GM10847 (cell line): ENCODE measurements around the gene SLC37A1.

Experiments
- POLR2A ChIP-seq: IDR thresholded peaks from 2 replicates; pipeline ENCODE4 v1.6.1; 2011; ENCODE audit not compliant: insufficient read length; ENCODE audit errors: extremely low read depth

Gene SLC37A1

GRCh38 chr21:42541618-42542017 is 28.0 kb downstream of the SLC37A1 start:
- no peak for TF ChIP-seq POLR2A

GRCh38 chr21:42542196-42542595 is 28.5 kb downstream of the SLC37A1 start:
- no peak for TF ChIP-seq POLR2A

DNA sequence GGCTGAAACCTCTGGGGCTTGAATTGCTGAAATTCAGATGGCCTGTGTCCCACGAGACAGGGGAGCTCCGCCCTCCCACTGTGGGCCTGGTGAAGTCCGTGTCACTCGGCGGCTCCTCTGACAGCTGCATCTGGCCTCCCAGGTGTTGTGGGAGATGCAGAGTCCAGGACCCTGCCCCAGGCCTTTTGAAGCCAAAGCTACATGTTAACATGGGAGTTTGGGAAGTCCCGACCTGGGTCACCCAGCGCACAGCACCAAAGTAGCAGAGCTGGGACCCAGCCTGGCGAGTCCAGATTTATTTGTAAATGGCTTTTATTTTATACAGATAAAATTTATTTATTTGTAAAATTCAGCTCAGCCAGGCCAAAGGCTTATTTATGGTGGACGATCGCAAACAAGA is 28.9 kb downstream of the SLC37A1 start:
- no peak for TF ChIP-seq POLR2A

DNA sequence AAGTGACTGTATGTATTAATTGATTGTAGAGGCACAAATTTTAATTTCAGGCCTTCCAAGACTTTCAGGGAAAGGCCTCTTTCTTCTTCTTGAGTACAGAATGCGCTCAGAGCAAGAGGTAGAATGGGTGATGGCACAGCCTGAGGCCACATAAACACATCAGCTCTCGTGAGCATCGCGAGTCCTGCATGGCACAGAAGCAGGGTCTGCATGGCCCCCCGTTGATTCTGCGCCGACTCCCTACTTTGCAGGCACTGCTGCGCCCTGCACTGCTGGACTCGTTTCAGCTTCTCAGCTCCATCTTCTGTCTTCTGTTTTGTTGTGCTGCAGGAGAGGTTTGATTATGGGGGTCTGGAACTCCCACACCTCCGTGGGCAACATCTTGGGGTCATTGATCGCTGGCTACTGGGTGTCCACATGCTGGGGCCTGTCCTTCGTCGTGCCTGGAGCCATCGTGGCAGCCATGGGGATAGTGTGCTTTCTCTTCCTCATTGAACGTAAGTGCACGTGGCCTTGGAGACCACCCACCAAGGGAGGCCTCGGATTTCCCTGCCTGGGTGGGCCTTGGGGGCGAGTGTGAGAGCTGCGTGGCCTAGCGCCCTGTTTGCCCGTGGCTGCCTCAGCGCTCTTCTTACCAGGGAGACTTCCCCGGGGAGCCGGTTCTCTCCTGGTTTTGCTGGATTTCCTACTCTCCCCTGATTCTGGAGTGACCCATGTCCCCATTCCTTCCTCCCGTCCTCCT is 29.6 kb downstream of the SLC37A1 start:
- no peak for TF ChIP-seq POLR2A

GRCh38 chr21:42544544-42544943 is 30.9 kb downstream of the SLC37A1 start:
- TF ChIP-seq POLR2A = no peak

- no peak for TF ChIP-seq POLR2A
Measured at GRCh38 chr21:42545317-42545716, 31.7 kb downstream of the SLC37A1 start.

- no peak for TF ChIP-seq POLR2A
Measured at GRCh38 chr21:42545745-42546144, 32.1 kb downstream of the SLC37A1 start.

DNA sequence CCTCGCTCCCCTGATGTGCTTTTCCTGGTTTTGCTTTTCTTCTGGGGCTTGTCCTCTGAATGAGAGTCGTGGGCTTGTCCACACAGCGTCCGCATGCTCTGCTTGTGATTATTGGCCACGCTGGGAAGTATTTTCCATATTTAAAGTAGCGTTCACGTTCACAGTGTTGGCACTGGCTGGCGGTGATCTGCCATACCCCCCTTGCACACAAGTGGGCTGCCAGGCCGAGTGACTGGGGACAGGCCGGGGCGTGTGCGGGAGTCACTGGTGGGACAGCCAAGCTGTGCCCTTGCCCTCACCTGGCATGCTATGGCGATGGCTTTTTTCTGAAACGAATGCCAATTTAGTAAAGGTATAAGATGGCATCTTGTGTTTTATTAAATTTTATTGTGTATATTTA is 32.8 kb downstream of the SLC37A1 start:
- no peak for TF ChIP-seq POLR2A

DNA sequence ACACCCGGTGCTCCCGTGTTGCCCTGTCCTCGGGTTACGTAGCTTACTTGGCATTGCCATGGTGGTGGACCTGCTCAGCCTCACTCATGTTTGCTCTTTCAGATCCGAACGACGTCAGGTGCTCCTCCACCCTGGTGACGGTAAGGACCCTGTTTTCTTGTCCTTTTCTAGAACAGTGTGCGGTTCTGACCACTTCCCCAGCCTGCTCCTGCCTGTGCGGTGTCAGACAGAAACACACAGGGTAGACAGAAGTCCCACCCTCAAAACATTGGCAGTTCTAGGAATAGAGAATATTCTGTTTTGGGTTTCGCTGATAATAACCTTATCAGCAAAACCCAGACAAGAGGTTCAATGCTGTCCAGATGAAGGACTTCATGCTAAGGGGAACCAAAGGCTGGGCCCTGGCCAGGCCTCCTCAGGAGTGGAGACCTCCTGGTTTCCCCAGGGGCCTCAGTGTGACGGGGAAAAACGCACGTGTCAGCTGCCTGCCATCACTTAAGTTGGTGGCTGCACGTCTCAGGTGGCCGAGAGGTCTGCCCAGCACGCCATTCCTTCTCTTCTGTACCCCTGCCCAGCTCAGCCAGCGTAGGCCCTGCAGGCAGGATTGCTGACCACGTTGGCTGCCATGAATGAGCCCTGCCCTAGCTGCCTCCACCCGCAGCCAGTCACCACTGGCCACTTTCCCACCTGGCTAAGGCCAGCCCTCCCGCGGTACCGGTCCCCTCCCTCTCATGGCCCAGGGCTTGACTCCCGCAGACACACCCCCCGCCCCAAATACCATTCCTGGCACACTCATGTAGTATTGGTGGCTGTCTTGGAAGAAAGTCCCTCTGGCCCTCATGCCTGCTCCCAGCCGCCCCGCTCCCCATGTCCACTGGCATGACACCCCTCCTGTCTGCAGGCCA is 33.6 kb downstream of the SLC37A1 start:
- TF ChIP-seq POLR2A = no peak

DNA sequence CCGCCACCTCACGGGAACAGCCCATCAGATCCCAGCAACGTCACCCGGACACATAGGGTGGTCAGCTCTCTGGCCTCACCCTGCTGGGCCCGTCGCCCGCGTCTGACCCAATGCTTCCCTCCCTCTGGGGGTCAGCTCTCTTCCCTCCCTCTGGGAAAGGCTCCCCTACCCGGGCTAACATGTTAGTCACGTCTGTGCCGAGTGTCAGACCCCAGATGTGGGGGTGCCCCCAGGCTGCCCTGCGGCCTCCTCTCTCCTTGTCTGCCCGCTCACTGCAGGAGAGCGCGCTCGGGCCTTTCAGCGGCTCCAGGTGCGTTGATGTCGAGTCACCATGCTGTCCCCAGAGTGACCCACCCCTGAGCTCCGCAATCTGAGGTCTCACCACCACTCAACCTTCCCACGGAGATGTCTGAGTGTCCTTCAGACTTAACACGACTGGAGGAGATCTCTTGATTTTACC is 34.3 kb downstream of the SLC37A1 start:
- no peak for TF ChIP-seq POLR2A

- TF ChIP-seq POLR2A = no peak
Measured at GRCh38 chr21:42548687-42549406, 35.2 kb downstream of the SLC37A1 start.

GRCh38 chr21:42550817-42551216 is 37.2 kb downstream of the SLC37A1 start:
- no peak for TF ChIP-seq POLR2A

DNA sequence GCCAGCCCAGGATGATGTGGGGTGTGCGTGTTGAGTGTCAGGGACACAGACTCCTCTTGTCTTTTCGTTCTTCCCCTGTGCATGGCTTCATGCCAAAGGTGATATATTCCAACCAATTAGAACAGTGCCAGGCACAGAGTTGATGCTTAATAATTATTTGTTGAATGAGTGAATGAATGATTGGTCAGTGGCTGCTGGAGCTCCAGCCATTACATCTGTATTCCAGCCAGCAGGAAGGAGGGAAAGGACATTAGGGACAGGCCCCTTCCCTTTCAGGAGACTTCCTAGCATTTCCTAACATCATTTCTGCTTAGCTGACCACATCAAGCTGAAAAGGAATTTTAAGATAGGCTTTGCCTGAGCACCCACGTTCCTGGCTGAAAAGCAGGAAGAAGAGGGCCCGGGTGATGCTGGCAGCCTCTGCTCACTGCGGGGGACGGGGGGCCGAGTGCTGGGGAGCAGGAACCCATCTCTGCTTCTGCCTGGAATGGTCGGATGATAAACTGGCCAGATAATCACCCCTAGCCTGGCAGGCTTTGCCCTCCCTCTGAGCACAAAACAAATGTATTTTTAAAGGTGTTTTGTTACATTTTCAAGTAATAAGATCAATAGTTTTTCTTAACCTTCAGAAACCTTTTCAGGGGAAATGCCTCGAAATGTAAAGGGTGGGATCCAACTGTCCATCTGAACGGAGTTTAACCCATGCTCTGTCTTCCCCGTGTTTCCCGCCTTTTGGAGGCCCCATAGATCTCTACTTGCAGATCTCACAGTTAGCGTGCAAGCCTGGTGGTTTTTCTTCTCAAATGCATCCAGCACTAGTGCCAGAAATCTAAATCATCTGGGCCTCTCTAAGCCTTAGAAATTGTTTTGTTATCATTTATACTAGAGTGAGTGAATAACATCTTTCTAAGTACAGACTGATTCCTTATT is 39.0 kb downstream of the SLC37A1 start:
- TF ChIP-seq POLR2A = no peak

GRCh38 chr21:42553435-42553834 is 39.8 kb downstream of the SLC37A1 start:
- TF ChIP-seq POLR2A = no peak
